Muscle layer of colon (tissue), 2 donors: ENCODE results near the gene CTIF.

ENCODE experiments used
- H3K27ac ChIP-seq: one replicate; pipeline ENCODE4 v1.7.0; 2013; ENCODE audit warnings: low read depth, mild to moderate bottlenecking, low read length, moderate library complexity
- H3K27me3 ChIP-seq, 2 donors: one replicate each; pipeline ENCODE4 v1.7.0; 2013; ENCODE audit warnings: low read length in 2 of 2, mild to moderate bottlenecking in 2 of 2; ENCODE audit not compliant: insufficient read depth in 2 of 2, control insufficient read depth in 1 of 2
- H3K36me3 ChIP-seq: one replicate; pipeline ENCODE4 v1.7.0; 2013; ENCODE audit warnings: mild to moderate bottlenecking, low read length; ENCODE audit not compliant: insufficient read depth
- H3K4me1 ChIP-seq: one replicate; pipeline ENCODE4 v1.7.0; 2013; ENCODE audit warnings: mild to moderate bottlenecking, low read length; ENCODE audit not compliant: insufficient read depth
- H3K4me3 ChIP-seq, 2 donors: one replicate each; pipeline ENCODE4 v1.7.0; 2013; ENCODE audit warnings: low read length in 2 of 2, low read depth in 1 of 2, mild to moderate bottlenecking in 1 of 2, moderate library complexity in 1 of 2
- H3K9ac ChIP-seq: one replicate; pipeline ENCODE4 v1.7.0; 2013; ENCODE audit warnings: low read length
- H3K9me3 ChIP-seq: one replicate; pipeline ENCODE4 v1.7.0; 2013; ENCODE audit warnings: mild to moderate bottlenecking, low read length
- donor health status: abdominal sarcoma.
- donor health status: Adenocarcinoma of cecum.

Gene CTIF

GRCh38 chr18:48773821-48774220, 235.0 kb downstream of the CTIF start:
- H3K4me1 ChIP-seq: peaks cover 2% of the 10 kb centered on the region
- H3K27me3 ChIP-seq: no peaks in the 10 kb centered on the region

GRCh38 chr18:48774941-48775340, 236.1 kb downstream of the CTIF start:
- Histone ChIP-seq H3K4me1 (peaks cover 13% of the 10 kb centered on the region), H3K27me3 (no peaks in the 10 kb centered on the region), H3K9me3 (no peaks in the 10 kb centered on the region), H3K9ac (no peak overlapping the region), H3K36me3 (no peaks in the 10 kb centered on the region), H3K4me3 (no peak overlapping the region), H3K27ac (no peak overlapping the region)

More at GRCh38 chr18:48773821-48774220, 235.0 kb downstream of the CTIF start:
- Histone ChIP-seq H3K4me3 (no peak overlapping the region), H3K9ac (no peak overlapping the region), H3K9me3 (no peaks in the 10 kb centered on the region), H3K36me3 (no peaks in the 10 kb centered on the region), H3K27ac (no peak overlapping the region)

DNA sequence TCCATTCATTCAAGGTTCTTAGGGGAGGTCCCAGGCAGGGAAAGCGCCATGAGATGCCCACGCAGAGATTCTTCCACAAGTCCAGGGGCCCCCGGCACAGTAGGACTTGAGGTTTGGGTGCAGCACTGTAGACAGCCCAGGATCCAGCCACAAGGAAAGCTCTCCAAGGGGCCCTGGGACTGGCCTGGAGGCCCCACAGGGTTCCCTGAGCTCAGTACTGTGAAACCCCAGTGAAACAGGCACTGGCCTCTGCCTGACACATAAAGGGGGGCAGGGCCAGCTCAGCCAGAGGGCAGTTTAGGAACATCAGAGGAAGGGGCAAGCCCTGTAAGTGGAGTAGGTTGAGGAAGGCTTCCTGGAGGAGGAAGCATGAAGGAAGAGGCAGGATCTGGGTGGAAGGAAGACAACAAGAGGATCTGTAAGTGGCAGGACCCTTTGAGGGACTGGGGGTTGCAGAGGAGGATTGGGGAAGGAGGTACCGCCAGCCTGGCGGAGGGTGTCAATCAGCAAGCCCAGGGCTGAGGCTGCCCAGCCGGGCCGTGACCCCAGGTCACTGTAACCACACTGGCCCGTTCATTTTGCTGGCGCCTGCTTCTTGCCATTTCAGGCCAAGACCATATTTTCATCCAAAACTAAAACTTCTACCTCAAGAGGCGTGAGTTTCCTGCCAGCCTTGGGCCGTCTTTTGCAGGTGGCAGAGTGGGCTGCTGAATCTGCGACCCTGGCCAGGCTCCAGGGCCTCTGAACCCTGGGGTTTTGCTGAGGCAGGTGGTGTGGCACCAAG, 236.7 kb downstream of the CTIF start:
- Histone ChIP-seq H3K27me3 (no peaks in the 10 kb centered on the region), H3K27ac (no peak overlapping the region), H3K4me3 (no peak overlapping the region), H3K9me3 (no peaks in the 10 kb centered on the region), H3K4me1 (peaks cover 19% of the 10 kb centered on the region), H3K9ac (no peak overlapping the region), H3K36me3 (no peaks in the 10 kb centered on the region)

DNA sequence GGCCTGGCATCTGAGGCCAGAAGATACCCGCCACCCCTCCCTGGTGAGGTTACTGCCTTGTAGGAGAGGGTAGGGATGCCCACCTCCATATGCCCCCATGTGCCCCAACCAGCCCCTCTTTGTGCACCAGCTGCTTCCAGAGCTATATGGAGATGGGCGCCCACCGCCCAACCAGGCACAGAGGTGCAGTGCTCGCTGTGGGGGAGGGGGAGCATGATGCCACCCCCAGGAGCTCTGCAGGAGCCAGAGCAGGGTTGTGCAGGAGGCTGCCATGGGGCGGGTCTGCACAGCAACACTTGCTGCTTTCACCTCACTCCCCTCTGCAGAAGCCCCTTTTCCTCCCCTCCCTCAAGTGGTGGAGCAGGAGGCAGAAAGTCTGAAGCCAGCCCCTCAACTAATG, 237.3 kb downstream of the CTIF start:
- H3K9me3 ChIP-seq: no peaks in the 10 kb centered on the region
- peaks cover 25% of the 10 kb centered on the region for H3K4me1 ChIP-seq
- H3K27me3 ChIP-seq: no peaks in the 10 kb centered on the region
- H3K27ac ChIP-seq: no peak overlapping the region
- H3K36me3 ChIP-seq: no peaks in the 10 kb centered on the region
- H3K4me3 ChIP-seq: no peak overlapping the region
- H3K9ac ChIP-seq: no peak overlapping the region

DNA sequence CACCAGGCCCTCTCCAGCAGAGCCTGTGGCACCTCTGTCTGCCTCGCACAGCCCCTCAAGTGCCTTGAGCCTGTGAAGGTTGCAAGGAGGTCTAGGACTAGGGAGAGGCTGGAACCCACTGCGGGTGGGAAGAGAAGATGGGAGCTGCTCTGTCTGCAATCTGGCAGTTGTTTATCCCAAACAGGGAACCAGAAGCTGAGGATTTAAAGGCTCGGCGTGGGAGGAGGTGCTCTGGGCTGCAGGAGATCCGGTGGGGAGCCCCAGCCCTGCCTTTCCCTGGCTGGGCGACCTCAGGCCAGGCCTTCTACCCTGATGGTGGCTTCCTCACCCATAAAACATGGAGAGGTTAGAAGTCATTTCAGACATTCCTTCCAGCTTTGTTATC, 237.8 kb downstream of the CTIF start:
- Histone ChIP-seq H3K9ac (no peak overlapping the region), H3K4me1 (peaks cover 30% of the 10 kb centered on the region)

GRCh38 chr18:48777026-48777743, 238.4 kb downstream of the CTIF start:
- Histone ChIP-seq H3K9ac (no peak overlapping the region), H3K9me3 (no peaks in the 10 kb centered on the region), H3K36me3 (no peaks in the 10 kb centered on the region), H3K4me3 (no peak overlapping the region), H3K4me1 (peaks cover 36% of the 10 kb centered on the region), H3K27ac (no peak overlapping the region), H3K27me3 (no peaks in the 10 kb centered on the region)

More for the DNA sequence above, 237.8 kb downstream of the CTIF start:
- H3K27ac ChIP-seq: no peak overlapping the region
- H3K36me3 ChIP-seq: no peaks in the 10 kb centered on the region
- no peaks in the 10 kb centered on the region for H3K27me3 ChIP-seq
- H3K4me3 ChIP-seq: no peak overlapping the region
- H3K9me3 ChIP-seq: no peaks in the 10 kb centered on the region

DNA sequence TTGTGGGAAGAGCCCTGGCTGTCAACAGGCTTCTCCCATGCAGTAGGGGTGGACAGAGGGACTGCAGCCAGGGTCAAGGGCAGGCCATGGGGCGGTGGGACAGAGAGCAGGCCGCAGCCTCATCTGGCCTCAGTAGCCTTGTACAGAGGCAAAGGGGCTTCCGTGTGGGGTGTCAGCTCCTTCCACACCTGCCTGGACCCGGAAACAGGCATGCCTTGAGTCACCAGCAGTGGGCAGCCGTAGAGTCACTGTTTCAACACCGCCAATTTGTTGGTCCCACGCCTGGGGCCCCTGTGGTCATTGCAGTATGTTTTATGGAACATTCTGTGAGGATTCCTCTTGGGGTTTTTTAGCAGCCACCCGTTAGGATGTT, 238.9 kb downstream of the CTIF start:
- H3K27ac ChIP-seq: no peak overlapping the region
- H3K4me1 ChIP-seq: peaks cover 41% of the 10 kb centered on the region

DNA sequence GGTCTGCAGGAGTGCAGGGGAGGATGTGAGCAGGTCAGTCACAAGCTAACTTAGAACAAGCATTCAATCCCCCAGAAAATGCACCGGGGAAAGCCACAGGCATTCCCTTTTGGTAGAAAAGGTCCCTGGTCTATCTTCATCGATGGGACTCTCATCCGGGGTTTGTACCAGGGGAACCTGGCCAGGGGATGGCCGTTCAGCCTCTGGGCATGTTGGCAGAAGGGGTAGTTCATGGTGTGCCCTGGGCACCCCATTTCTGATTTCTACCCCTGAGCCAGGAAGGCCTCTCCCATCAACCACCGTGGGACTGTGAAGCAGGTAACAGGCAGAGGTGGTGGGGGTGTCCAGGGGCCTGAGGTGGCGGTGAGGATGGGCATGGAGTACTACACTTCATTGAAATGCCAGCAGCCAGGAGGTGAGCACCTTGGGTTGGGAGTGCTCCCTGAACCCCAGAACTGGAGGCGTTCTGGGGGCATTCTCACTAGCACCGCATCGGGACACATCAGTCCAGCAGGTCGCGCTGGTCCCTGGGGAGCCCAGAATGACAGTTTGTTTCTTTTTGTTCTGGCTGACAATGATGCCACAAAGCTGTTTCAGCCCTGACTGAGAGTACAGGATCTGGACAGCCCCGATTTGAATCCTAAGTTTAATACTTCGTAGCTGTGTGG, 239.6 kb downstream of the CTIF start:
- no peaks in the 10 kb centered on the region for H3K9me3 ChIP-seq
- no peak overlapping the region for H3K4me3 ChIP-seq
- H3K9ac ChIP-seq: no peak overlapping the region
- no peak overlapping the region for H3K27ac ChIP-seq
- no peaks in the 10 kb centered on the region for H3K27me3 ChIP-seq
- peaks cover 46% of the 10 kb centered on the region for H3K4me1 ChIP-seq
- no peaks in the 10 kb centered on the region for H3K36me3 ChIP-seq

More for the DNA sequence above, 238.9 kb downstream of the CTIF start:
- no peak overlapping the region for H3K4me3 ChIP-seq
- no peak overlapping the region for H3K9ac ChIP-seq
- H3K9me3 ChIP-seq: no peaks in the 10 kb centered on the region
- no peaks in the 10 kb centered on the region for H3K27me3 ChIP-seq
- no peaks in the 10 kb centered on the region for H3K36me3 ChIP-seq

DNA sequence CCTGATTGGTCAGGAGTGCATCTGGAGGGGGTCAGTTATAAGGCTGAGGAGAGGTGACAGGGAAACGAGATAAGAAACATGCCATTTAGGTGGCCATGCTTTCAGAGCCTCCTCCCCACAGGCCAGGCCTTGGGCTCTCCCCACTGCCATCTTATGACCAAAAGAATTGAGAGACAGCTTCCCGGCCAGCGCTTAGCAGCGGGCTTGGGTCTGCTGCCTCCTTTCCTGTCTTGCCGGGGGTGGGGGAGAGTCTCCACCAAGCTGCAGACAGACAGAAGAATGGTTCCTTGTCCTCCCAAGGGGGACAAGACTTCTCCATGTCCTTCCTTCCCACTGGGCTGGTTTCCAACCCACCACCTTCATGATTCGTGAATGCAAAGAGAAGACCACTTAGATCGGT, 240.6 kb downstream of the CTIF start:
- no peaks in the 10 kb centered on the region for H3K36me3 ChIP-seq
- no peak overlapping the region for H3K9ac ChIP-seq
- peaks cover 46% of the 10 kb centered on the region for H3K4me1 ChIP-seq
- no peak overlapping the region for H3K27ac ChIP-seq
- H3K9me3 ChIP-seq: no peaks in the 10 kb centered on the region
- H3K27me3 ChIP-seq: no peaks in the 10 kb centered on the region
- H3K4me3 ChIP-seq: no peak overlapping the region

GRCh38 chr18:48780201-48780912, 241.5 kb downstream of the CTIF start:
- Histone ChIP-seq H3K4me3 (no peak overlapping the region), H3K27me3 (no peaks in the 10 kb centered on the region), H3K9me3 (no peaks in the 10 kb centered on the region), H3K36me3 (no peaks in the 10 kb centered on the region), H3K4me1 (peaks cover 46% of the 10 kb centered on the region), H3K27ac (peak overlapping the region; percentile 59), H3K9ac (no peak overlapping the region)

DNA sequence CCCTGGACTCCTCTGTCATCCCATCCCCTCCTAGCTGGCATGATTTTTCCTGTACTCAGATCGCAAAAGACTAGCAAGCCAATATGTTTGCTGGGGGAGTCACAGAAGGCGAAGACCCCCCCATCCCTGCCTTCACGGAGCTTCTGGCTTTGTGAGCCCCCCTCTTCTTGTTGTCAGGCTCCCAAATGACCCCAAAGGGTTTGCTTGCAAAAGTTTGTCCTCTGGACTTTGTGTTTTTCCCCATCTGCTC, 242.0 kb downstream of the CTIF start:
- H3K9me3 ChIP-seq: no peaks in the 10 kb centered on the region
- H3K27me3 ChIP-seq: no peaks in the 10 kb centered on the region
- peak overlapping the region in 1 of 2 donors; percentile 37 for H3K4me3 ChIP-seq
- peak overlapping the region; percentile 59 for H3K27ac ChIP-seq
- no peak overlapping the region for H3K9ac ChIP-seq
- peaks cover 46% of the 10 kb centered on the region for H3K4me1 ChIP-seq
- no peaks in the 10 kb centered on the region for H3K36me3 ChIP-seq
